ENCODE results near the gene PDZD2.

- TF ChIP-seq, protein P1, sequence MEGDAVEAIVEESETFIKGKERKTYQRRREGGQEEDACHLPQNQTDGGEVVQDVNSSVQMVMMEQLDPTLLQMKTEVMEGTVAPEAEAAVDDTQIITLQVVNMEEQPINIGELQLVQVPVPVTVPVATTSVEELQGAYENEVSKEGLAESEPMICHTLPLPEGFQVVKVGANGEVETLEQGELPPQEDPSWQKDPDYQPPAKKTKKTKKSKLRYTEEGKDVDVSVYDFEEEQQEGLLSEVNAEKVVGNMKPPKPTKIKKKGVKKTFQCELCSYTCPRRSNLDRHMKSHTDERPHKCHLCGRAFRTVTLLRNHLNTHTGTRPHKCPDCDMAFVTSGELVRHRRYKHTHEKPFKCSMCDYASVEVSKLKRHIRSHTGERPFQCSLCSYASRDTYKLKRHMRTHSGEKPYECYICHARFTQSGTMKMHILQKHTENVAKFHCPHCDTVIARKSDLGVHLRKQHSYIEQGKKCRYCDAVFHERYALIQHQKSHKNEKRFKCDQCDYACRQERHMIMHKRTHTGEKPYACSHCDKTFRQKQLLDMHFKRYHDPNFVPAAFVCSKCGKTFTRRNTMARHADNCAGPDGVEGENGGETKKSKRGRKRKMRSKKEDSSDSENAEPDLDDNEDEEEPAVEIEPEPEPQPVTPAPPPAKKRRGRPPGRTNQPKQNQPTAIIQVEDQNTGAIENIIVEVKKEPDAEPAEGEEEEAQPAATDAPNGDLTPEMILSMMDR (conservative IDR thresholded peaks at IDR 0.05): no peak
- no peak for TF ChIP-seq EZH2 (IDR thresholded peaks at IDR 0.05; ENCODE audit: low read depth)
These were observed 33.0 kb upstream of the PDZD2 start for GRCh38 chr5:31605920-31606319.

Measured in PC-9 (cell line).